Right renal pelvis (tissue), 4 donors: ENCODE measurements around the gene HUNK. TPM values are rescaled to one million over a fixed set of nuclear protein-coding genes. Genes with fewer than 3 reads are reported as not detected.

Source experiments
- DNase-seq, 4 donors: peaks; one replicate each; pipeline ENCODE4 v3.0.0-alpha.2; 2013; ENCODE audit warnings: low read depth in 4 of 4, low spot score in 3 of 4, missing footprints in 1 of 4
- polyA plus RNA-seq, 4 donors: library from polyadenylated mRNA; unstranded; fragments of 120-200 nt; gene quantifications; one replicate each; pipeline ENCODE4 v1.2.1, GENCODE V29; 2013; ENCODE audit not compliant: insufficient read length in 4 of 4

Gene HUNK
- polyA plus RNA-seq, 4 donors: 16.1 to 18.7 (median 18.1) TPM

DNA sequence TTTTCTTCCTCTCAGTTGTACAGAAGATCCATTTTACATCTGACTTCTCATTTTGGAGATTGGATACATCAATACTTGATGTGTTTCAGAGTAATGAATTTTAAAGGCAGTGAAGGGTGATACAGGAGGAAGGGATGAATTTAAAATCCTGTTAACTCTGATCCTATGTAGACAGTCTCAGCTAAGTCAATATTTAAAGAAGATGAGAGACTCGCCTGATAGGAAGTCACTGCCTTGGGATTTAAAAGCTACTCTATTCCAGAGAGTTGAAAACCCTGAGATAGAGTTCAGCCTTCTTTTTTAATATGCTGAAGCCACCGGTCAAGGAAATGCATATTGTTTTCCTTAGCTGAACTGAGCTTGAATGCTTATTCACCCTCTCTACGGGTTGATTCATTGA lies 42.7 kb downstream of the HUNK start:
- DNase-seq: no peak

GRCh38 chr21:31917108-31917507 lies 44.3 kb downstream of the HUNK start:
- DNase-seq: no peak

- no peak for DNase-seq
These were observed 45.5 kb downstream of the HUNK start for GRCh38 chr21:31918250-31918775.

GRCh38 chr21:31920275-31920674 lies 47.5 kb downstream of the HUNK start:
- no peak for DNase-seq

GRCh38 chr21:31921079-31921478 lies 48.3 kb downstream of the HUNK start:
- DNase-seq: no peak

DNA sequence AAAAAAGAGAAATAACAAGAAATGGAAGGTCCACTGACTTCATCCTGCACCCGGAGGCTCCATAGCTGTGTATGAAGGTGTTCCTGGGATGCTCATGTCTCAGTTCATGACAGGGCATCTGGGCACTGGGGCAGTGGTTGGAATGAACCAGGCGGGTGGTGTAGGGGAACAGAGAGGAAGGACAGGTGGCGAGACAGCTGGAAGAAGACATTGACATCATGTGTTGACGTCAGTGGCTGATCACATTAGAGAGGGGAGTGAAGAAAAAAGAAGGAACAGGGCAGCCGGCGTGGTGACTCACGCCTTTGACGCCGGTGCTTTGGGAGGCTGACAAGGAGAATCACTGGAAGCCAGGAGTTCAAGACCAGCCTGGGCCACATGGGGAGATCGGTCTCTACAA lies 50.1 kb downstream of the HUNK start:
- DNase-seq: no peak

- no peak for DNase-seq
These were observed 50.9 kb downstream of the HUNK start for GRCh38 chr21:31923756-31924155.

DNA sequence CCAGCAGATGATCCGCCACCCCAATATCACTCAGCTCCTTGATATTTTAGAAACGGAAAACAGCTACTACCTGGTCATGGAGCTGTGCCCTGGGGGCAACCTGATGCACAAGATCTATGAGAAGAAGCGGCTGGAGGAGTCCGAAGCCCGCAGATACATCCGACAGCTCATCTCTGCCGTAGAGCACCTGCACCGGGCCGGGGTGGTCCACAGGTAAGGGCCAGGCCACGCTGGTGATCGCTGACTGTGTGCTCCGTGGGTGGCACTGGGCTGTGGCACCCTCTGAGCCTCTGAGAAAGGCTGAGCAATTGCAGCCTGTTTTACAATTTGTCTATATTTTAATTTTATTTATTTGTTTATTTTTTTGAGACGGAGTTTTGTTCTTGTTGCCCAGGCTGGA lies 51.7 kb downstream of the HUNK start:
- DNase-seq: no peak

DNA sequence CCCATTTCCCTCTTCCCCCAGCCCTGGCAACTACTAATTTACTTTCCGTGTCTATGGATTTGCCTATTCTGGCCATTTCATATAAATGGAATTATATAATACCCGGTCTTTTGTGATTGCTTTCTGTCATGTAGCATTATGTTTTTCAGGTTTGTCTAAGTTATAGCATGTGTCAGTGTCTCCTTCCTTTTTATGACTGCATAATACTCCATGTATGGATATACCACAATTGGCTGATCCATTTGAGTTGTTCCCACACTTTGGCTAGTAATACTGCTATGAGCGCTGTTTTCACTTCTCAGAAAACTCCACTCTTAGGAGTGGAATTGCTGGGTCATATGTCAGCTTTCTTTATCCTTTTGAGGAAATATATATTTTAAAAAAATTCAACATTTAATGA lies 53.7 kb downstream of the HUNK start:
- no peak for DNase-seq

DNA sequence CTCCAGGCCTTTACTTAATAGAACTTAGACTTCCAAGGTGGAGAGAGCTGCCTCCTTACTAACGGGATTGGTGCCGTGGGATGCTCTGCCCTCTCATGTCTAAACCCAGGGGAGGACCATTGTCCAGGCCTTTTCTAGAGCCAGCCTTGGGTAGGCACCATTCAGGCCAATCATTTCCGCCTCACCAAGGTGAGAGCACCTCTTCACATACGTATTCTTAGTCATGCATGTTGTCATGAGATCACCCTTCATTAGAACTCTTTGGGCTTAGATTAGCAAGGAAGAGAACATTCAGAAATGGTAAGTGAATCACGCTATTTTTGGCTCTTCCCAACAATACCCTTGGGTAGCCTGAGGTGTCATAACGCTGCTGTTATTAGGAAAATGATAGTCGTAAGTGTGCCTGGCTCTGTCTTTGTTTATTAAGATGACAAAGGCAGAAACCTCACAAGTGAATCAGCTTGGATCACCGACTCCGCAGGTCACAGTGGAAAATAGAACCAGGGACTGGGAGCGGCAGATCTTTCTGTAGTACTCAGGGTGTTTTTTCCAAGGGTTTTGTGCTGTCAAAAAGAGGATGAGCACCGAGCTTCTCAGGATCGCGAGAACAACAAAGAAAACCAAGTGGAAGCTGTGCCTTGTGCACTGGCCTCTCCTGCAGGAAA lies 55.0 kb downstream of the HUNK start:
- DNase-seq: no peak

- no peak for DNase-seq
These were observed 55.8 kb downstream of the HUNK start for GRCh38 chr21:31928656-31929055.

DNA sequence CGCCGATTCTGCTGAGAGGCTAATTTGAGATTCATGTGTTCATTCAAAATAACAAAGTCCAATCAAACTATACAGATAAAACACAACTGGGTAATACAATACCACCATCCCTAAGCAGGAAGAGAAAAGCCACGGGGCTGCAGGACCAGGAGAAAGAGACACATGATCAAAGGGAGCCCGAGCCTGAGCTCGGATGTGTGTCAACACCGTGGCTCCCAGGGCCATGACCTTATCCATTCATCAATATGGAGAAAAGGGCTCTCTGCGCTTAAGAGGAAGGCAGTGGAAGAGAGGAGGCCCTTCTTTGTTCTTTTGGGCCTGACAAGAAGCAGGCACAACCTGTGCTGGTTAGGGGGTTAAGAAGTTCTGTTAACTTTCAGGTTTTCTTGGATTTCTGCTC lies 56.7 kb downstream of the HUNK start:
- DNase-seq: no peak

DNA sequence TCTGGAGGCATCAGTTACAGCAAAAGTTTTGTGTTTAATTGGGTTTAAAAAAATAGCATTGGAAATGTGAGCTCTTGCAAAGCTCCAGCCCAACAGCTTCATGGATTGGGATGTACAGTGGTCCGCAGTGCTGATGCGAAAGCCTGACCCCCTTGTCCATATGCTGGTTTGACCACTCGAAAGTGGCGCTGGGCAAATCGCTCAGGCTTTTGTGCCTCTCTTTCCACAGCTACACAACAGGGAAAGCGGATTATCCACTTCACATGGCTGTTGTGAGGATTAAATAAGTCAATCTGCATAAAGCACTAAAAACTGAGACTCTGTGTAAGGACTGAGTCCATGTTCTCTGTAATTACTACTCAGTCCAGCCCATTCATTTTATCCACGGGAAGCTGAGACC lies 57.2 kb downstream of the HUNK start:
- no peak for DNase-seq

DNA sequence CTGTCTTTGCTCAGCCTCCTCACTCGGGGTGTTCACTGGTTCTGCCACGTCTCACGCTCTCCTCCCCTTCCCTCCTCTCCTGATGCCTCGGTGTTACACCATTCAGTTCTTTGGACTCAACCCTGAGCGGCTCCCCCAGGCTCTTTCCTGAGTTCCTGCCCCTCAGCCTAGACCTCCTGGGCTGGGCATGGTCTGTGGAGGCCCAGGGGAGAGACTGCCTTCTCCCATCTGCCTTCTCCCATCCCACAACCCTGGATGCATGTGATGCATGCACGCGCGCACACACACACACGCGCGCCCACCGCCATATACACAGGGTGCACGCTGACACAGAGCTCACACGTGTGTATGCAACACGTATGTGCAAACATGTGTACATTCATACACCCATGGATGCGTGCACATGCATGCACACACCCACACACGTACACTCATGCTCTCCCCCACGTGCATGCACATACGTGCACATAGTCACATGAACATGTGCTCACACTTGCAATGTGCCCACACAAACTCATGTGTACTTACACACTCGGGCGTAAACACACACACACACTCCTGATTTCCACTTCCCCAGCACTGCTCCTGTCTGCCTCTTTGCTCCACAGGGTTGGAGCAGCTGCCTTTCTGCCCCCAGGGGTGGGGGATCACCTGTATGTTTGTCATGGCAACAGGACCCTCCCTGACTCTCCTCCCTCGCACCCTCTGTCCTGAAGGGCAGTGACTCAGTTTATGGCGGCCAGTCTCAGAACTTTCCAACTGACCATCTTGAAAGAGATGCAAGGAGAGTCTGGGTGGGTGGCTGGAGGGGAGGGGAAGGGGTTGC lies 59.0 kb downstream of the HUNK start:
- DNase-seq: no peak

DNA sequence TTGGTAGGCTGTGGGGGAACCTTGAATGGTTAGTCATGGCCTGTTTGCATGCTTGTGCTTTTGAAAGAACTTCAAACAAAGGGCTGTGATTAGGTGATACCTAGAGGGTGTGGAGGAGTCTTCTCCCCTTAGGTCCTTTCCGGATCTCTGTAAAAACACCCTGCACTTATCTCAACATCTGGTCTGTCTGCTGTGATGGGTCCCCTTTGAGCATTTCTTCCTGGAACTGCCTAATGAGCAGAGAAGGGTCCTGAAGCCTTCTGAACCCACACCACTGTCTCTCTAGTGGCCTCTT lies 59.6 kb downstream of the HUNK start:
- DNase-seq: no peak

DNA sequence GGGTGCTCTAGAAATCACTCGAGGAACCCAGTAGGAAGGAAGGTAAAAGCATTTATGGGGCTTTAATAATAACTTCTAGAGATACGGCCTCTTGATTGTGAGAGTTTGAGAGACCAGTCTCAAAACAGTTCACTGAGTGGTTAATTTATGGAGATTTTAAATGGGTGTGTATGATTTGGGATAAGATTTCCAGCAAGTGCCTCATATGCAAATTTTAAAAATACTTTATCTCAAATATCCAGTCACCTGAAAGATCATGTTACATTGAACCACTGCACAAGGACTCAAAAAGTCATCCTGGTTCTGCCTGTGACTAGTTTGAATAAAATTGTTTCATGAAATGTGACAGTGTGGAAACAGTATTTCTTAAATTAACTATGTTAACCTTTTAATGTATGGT lies 64.5 kb downstream of the HUNK start:
- no peak for DNase-seq

DNA sequence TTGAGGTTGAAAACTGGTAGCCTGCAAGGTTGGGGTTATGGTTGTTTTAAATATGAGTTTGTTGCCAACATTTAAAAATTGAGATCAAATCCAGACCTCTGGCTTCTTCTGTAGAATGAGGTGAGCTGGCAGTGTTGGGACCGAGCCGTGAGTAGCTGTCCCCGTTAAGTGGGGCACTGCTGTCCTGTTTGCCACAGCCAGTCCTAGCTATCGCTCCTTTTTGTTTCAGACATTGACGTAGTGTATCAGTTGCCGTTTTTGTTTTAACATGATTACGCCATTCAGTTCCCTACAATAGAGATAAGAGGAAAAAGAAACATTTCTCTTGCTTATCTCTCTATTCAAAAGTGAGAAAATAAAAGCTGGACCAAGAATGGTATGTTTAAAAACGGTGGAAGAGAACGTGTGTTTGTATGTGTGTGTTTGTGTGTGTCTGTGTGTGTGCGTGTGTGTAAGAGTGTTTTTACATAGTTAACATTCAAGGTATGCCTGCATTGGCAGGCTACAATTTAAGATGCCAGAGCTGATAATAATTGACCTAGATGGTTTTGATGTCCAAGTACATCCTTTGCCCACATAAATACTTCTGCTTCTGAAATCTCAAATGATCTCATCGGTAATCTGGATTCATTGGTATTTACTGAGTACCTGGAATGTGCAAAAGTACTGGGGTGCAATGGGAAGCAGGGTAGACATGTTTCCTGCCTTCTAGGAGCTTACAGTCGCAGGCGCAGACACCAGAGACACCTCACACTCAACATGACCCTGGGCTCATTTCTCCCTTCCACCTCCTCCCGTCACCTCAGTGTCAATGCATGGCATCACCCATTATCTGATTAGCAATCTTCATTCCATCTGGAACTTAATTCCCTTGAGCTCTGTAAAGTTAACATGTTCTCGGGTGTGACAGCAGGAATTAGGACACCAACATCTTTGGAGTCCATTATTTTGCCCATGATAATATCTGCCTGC lies 65.8 kb downstream of the HUNK start:
- no peak for DNase-seq

GRCh38 chr21:31941694-31942093 lies 68.9 kb downstream of the HUNK start:
- no peak for DNase-seq

DNA sequence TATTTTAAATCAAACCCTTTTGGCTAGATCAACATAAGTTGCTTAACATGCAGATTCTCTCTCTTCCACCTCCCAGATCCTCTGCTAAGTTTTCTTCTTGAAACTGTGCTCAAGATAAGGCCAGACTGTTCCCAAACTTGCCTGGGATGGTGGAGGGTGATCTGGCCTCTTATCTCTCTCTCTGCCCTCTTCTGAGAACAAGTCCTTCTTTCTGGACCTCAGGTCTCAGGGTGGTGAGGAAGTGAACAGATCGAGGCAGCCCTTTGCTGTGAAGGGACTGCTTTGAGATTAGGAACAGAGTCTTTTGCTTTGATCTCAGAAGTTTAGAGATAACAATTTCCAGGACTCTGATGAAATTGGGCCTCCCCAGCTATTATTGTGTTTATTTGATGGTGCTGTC lies 70.7 kb downstream of the HUNK start:
- no peak for DNase-seq

GRCh38 chr21:31945141-31945540 lies 72.3 kb downstream of the HUNK start:
- DNase-seq: no peak

GRCh38 chr21:31945546-31945945 lies 72.7 kb downstream of the HUNK start:
- DNase-seq: peak in 3 of 4 donors; percentile 39 to 63 (median 54)
